Mucosa of gallbladder (tissue), 1 donor: ENCODE measurements around the gene HTR6. TPM values are rescaled to one million over a fixed set of nuclear protein-coding genes. Genes with fewer than 3 reads are reported as not detected.

ENCODE experiments used
- DNase-seq: peaks from one replicate; pipeline ENCODE4 v3.0.0-alpha.2; 2020; ENCODE audit warnings: low spot score
- total RNA-seq: library from RNA; stranded (reverse); gene quantifications from one replicate; pipeline ENCODE4 v1.2.1, GENCODE V29; 2021
- donor health status: DM: no; HTN: no; CAD: no.

The HTR6 gene
- total RNA-seq, 1 donor from 2014 or later = not detected

DNA sequence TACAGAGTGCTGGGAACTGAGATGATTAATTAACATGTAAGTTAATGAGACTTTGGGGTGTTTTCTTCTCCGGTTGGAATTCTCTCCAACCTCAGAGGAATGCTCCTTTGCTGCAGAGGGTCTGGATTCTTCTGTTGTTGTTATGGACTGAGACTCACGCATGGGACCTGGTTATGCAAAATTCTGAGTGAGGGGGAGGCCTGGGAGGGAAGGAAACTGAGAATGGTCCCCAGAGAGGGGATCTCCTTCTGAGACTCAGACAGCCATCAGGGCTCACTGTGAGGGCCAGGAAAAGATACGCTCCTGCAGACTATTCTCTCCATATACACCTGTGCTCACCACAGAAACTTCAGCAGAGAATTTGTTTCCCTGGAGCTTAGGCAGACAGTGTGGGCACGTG lies 56.3 kb downstream of the HTR6 start:
- no peak for DNase-seq

DNA sequence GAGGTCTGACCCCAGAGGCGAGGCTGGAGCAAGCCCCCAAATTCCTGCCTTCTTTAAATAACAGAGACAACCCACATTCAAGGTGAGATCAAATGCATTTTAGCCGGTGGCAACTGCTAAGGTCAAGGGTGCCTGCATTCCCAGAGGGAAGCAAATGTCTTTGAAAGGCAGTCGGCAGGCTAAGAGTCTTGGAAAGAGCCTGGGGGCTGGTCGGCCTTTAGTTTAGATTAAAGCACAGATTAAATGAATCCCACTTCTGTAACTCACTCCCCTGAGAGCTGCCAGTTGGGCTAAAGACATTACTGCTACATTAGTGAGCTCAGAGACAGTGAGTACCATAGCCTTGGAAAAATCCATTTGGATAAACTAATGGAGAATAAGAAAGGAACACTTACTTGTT lies 59.2 kb downstream of the HTR6 start:
- no peak for DNase-seq

DNA sequence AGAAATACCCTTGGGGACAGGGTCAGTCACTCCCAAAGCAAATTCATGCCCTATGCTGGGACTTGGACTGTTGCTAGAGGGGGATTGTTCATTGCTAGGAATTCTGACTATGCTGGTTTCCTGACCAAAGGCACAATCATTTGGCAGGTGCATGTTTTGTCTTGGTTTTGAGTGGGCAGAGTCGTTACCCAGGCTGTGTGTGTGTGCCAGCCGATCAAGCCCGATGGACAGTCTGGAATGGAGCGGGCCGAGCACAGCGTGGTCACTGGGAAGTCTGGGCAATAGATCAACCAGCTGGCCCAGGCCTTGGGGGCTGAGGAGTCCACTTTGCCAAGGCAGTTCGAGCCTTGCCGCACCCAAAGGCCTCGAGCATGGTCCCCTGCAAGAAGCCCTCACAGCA lies 60.9 kb downstream of the HTR6 start:
- DNase-seq = no peak

DNA sequence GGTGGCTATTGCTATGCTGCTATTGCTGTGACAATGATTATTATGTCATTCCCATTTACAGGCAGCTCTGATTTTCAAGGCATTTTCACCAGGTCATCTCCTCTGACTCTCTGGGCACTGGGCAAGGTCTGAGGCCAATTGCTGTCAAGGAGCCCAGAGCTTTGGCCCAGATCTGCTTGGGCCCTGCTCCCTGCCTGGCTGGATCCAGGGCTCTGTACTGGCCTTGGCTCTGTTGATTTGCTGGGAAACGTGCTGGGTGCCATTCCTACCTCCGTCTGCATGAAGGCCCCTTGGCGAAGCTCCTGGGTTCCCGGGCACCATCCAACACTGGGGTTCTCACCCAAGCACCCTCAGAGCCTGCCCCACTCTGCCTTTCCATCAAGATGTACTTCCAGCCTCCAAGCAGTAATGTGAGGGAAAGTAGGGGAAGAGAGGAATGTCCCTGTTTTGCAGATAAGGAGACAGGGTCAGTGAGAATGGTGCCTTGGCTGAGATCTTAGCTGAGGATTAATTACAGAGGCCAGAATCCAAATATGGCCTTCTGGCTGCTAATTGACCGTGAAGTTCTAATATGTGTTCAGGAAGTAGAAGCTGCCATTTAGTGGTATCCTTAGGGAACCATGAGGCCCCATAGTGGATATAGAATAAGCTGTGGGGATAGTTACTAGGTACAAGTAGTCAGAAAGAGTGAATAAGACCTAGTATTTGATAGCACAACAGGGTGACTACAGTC lies 63.9 kb downstream of the HTR6 start:
- DNase-seq = no peak

DNA sequence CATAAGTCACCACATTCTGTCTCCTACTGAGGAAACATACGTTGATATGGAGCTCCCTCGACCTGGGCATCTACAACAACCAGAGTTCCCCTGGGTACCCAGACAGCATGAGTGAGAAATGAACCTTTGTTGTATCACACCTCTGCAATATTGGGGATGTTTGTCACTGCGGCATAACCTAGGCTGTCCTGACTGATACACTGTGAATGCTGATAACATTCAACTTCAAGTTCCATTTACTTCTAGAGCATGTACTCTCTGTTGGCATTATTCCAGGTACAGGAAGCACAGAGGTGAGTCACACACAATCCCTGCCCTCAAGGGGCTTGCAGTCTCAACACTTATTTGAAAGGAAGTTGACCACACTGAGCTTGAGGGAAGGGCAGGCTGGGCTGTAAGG lies 65.6 kb downstream of the HTR6 start:
- no peak for DNase-seq

Other genes starting within 250 kb of the HTR6 start
- gene CAPZB, start 179.3 kb upstream of the HTR6 start, total RNA-seq = 255 TPM
- 154 TPM for gene NBL1, start 20.6 kb upstream of the HTR6 start, total RNA-seq
- gene TMCO4, start 135.0 kb downstream of the HTR6 start, total RNA-seq = 31.1 TPM
- 0.32 TPM for gene RNF186, start 150.4 kb downstream of the HTR6 start, total RNA-seq
- 7.4 TPM for gene OTUD3, start 217.5 kb downstream of the HTR6 start, total RNA-seq